Measurements from ENCODE around the gene CPT1A.

The CPT1A gene

GRCh38 chr11:68796801-68797200, 44.9 kb downstream of the CPT1A start:
- no peak for DNase-seq (ENCODE audit: low read depth)

- DNase-seq (ENCODE audit: low read depth), result no peak
Measured at GRCh38 chr11:68792400-68792966, 49.2 kb downstream of the CPT1A start.

GRCh38 chr11:68784653-68785052, 57.1 kb downstream of the CPT1A start:
- no peak for DNase-seq (ENCODE audit: low read depth)

- DNase-seq (ENCODE audit: low read depth), result no peak
Measured at GRCh38 chr11:68783216-68783821, 58.4 kb downstream of the CPT1A start.

GRCh38 chr11:68782711-68783110, 59.0 kb downstream of the CPT1A start:
- no peak for DNase-seq (ENCODE audit: low read depth)

GRCh38 chr11:68780829-68781228, 60.9 kb downstream of the CPT1A start:
- DNase-seq (ENCODE audit: low read depth), result no peak

- no peak for DNase-seq (ENCODE audit: low read depth)
Measured at GRCh38 chr11:68778205-68778604, 63.5 kb downstream of the CPT1A start.

- DNase-seq (ENCODE audit: low read depth), result no peak
Measured at GRCh38 chr11:68776442-68777235, 65.1 kb downstream of the CPT1A start.

GRCh38 chr11:68775951-68776388, 65.7 kb downstream of the CPT1A start:
- no peak for DNase-seq (ENCODE audit: low read depth)

GRCh38 chr11:68774194-68774585, 67.5 kb downstream of the CPT1A start:
- no peak for DNase-seq (ENCODE audit: low read depth)

GRCh38 chr11:68773521-68774193, 68.1 kb downstream of the CPT1A start:
- DNase-seq (ENCODE audit: low read depth), result no peak

GRCh38 chr11:68772936-68773335, 68.8 kb downstream of the CPT1A start:
- no peak for DNase-seq (ENCODE audit: low read depth)

GRCh38 chr11:68770781-68771180, 70.9 kb downstream of the CPT1A start:
- DNase-seq (ENCODE audit: low read depth), result no peak

- DNase-seq (ENCODE audit: low read depth), result no peak
Measured at GRCh38 chr11:68767672-68768071, 74.0 kb downstream of the CPT1A start.

- no peak for DNase-seq (ENCODE audit: low read depth)
Measured at GRCh38 chr11:68766786-68767185, 74.9 kb downstream of the CPT1A start.

- DNase-seq (ENCODE audit: low read depth), result no peak
Measured at GRCh38 chr11:68764746-68765145, 77.0 kb downstream of the CPT1A start.

- DNase-seq (ENCODE audit: low read depth), result no peak
Measured at GRCh38 chr11:68763926-68764657, 77.6 kb downstream of the CPT1A start.

GRCh38 chr11:68763181-68763721, 78.5 kb downstream of the CPT1A start:
- no peak for DNase-seq (ENCODE audit: low read depth)

- DNase-seq (ENCODE audit: low read depth), result no peak
Measured at GRCh38 chr11:68762481-68762880, 79.2 kb downstream of the CPT1A start.

GRCh38 chr11:68761801-68762200, 79.9 kb downstream of the CPT1A start:
- no peak for DNase-seq (ENCODE audit: low read depth)

GRCh38 chr11:68759991-68760390, 81.7 kb downstream of the CPT1A start:
- no peak for DNase-seq (ENCODE audit: low read depth)

- no peak for DNase-seq (ENCODE audit: low read depth)
Measured at GRCh38 chr11:68757711-68758110, 84.0 kb downstream of the CPT1A start.

All from fibroblast of gingiva (primary cell).